DND-41 (cell line): Measurements from ENCODE around the gene HBA2.

Source experiments
- ATAC-seq: fragments of 200-7000 bp; cut with Tn5 transposase; 3 replicates; pipeline ENCODE4 v1.9.1; 2021; ENCODE audit warnings: low read depth; ENCODE audit not compliant: insufficient read depth
- DNase-seq: peaks from one replicate; pipeline ENCODE4 v3.0.0-alpha.2; 2020
- H2AFZ ChIP-seq: 2 replicates; pipeline ENCODE4 v1.6.0; 2012; ENCODE audit warnings: low read depth, low read length
- H3K27ac ChIP-seq: 2 replicates; pipeline ENCODE4 v1.5.1; 2012; ENCODE audit warnings: low read length, inconsistent platforms
- H3K27me3 ChIP-seq: fragments of 200-600 bp; sonication (generic); 2 replicates; pipeline ENCODE4 v1.6.0; 2012; ENCODE audit warnings: low read length, mild to moderate bottlenecking, inconsistent platforms; ENCODE audit not compliant: insufficient read depth, poor library complexity
- H3K36me3 ChIP-seq: 2 replicates; pipeline ENCODE4 v1.5.1; 2012; ENCODE audit warnings: low read length, inconsistent platforms; ENCODE audit not compliant: insufficient read depth
- H3K4me1 ChIP-seq: 2 replicates; pipeline ENCODE4 v1.5.1; 2012; ENCODE audit warnings: mild to moderate bottlenecking, low read length; ENCODE audit not compliant: insufficient read depth
- H3K4me2 ChIP-seq: 2 replicates; pipeline ENCODE4 v1.6.0; 2012; ENCODE audit warnings: mild to moderate bottlenecking, moderate library complexity, low read length, inconsistent platforms; ENCODE audit not compliant: insufficient read depth
- H3K4me3 ChIP-seq, 2 experiments: fragments of 200-600 bp in 1 of 2; shearing (Covaris generic) in 1 of 2; 2 replicates each; pipeline ENCODE4 v1.5.1; 2012 to 2016; ENCODE audit warnings: inconsistent platforms in 2 of 2, low read length in 2 of 2, mild to moderate bottlenecking in 2 of 2, low read depth in 1 of 2, moderate library complexity in 1 of 2
- H3K79me2 ChIP-seq: 2 replicates; pipeline ENCODE4 v1.6.0; 2012; ENCODE audit warnings: low read length, inconsistent platforms; ENCODE audit not compliant: insufficient read depth
- H3K9ac ChIP-seq: 2 replicates; pipeline ENCODE4 v1.6.0; 2012; ENCODE audit warnings: low read depth, mild to moderate bottlenecking, inconsistent platforms, low read length, moderate library complexity
- H3K9me3 ChIP-seq: 2 replicates; pipeline ENCODE4 v1.5.1; 2012; ENCODE audit warnings: low read length, moderate library complexity, mild to moderate bottlenecking, inconsistent platforms; ENCODE audit not compliant: insufficient read depth, severe bottlenecking
- H4K20me1 ChIP-seq: 2 replicates; pipeline ENCODE4 v1.6.0; 2012; ENCODE audit warnings: low read length; ENCODE audit not compliant: insufficient read depth
- EZH2 ChIP-seq: IDR thresholded peaks from 3 replicates; pipeline ENCODE4 v1.6.1; 2012; ENCODE audit warnings: borderline replicate concordance, low read depth, mild to moderate bottlenecking, moderate library complexity, low read length, inconsistent platforms; ENCODE audit not compliant: severe bottlenecking
- TF ChIP-seq, protein P1 (sequence below): IDR thresholded peaks from 2 replicates; pipeline ENCODE4 v1.5.1; 2012; ENCODE audit warnings: borderline replicate concordance, low read length, moderate library complexity, mild to moderate bottlenecking; ENCODE audit not compliant: poor library complexity, severe bottlenecking; ENCODE audit errors: extremely low read depth

The HBA2 gene

GRCh38 chr16:183005-183404 lies 10.3 kb downstream of the HBA2 start:
- H3K36me3 ChIP-seq, result peaks cover 24% of the 10 kb centered on the region
- no peaks in the 10 kb centered on the region for H3K79me2 ChIP-seq
- TF ChIP-seq, protein P1, sequence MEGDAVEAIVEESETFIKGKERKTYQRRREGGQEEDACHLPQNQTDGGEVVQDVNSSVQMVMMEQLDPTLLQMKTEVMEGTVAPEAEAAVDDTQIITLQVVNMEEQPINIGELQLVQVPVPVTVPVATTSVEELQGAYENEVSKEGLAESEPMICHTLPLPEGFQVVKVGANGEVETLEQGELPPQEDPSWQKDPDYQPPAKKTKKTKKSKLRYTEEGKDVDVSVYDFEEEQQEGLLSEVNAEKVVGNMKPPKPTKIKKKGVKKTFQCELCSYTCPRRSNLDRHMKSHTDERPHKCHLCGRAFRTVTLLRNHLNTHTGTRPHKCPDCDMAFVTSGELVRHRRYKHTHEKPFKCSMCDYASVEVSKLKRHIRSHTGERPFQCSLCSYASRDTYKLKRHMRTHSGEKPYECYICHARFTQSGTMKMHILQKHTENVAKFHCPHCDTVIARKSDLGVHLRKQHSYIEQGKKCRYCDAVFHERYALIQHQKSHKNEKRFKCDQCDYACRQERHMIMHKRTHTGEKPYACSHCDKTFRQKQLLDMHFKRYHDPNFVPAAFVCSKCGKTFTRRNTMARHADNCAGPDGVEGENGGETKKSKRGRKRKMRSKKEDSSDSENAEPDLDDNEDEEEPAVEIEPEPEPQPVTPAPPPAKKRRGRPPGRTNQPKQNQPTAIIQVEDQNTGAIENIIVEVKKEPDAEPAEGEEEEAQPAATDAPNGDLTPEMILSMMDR, result no peak
- no peak for TF ChIP-seq EZH2
- peaks cover 11% of the 10 kb centered on the region for H3K4me1 ChIP-seq
- H3K4me3 ChIP-seq, result no peak overlapping the region
- H3K27ac ChIP-seq, result no peak overlapping the region
- no peak overlapping the region for H2AFZ ChIP-seq
- no peak for ATAC-seq
- no peaks in the 10 kb centered on the region for H3K9me3 ChIP-seq
- H3K4me2 ChIP-seq, result no peak overlapping the region
- H3K27me3 ChIP-seq, result no peaks in the 10 kb centered on the region
- H4K20me1 ChIP-seq, result peaks cover 13% of the 10 kb centered on the region; the same call in 1 of the 2 replicates
- no peak for DNase-seq
- H3K9ac ChIP-seq, result no peak overlapping the region

DNA sequence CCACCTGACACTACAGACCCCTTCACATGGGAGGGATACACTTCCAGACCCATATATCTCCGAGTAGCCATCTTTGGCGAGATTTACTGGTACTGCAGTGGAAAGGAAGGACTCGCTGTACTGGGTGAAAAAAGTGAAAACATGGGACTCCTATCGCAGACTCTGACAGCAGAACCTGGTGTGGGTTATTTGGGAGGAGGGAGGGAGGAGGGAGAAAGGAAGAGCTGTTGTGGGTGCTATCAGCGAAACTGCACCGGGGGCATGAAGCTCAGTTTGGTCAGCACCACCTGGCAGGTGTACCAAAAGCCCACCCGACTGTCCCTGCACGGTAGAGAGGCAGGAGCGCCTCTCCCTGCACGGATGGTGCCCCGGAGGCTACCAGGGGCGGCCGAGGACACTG lies 12.5 kb downstream of the HBA2 start:
- TF ChIP-seq, protein P1, result no peak
- TF ChIP-seq EZH2, result no peak
- H3K4me1 ChIP-seq, result peaks cover 11% of the 10 kb centered on the region

GRCh38 chr16:185691-186090 lies 13.0 kb downstream of the HBA2 start:
- Histone ChIP-seq H3K9me3 (no peaks in the 10 kb centered on the region), H3K36me3 (peaks cover 50% of the 10 kb centered on the region), H3K27ac (no peak overlapping the region), H3K79me2 (no peaks in the 10 kb centered on the region), H2AFZ (no peak overlapping the region), H3K9ac (no peak overlapping the region), H3K4me2 (no peak overlapping the region), H3K27me3 (no peaks in the 10 kb centered on the region), H3K4me3 (no peak overlapping the region), H3K4me1 (peaks cover 11% of the 10 kb centered on the region), H4K20me1 (peaks cover 30% of the 10 kb centered on the region)
- DNase-seq, result no peak
- TF ChIP-seq EZH2, result no peak
- TF ChIP-seq, protein P1, result no peak
- ATAC-seq, result no peak

More for the DNA sequence above, 12.5 kb downstream of the HBA2 start:
- Histone ChIP-seq H3K27me3 (no peaks in the 10 kb centered on the region), H3K4me2 (no peak overlapping the region), H3K9ac (no peak overlapping the region), H3K27ac (no peak overlapping the region), H3K36me3 (peaks cover 46% of the 10 kb centered on the region), H4K20me1 (peaks cover 27% of the 10 kb centered on the region), H3K9me3 (no peaks in the 10 kb centered on the region), H3K79me2 (no peaks in the 10 kb centered on the region), H3K4me3 (no peak overlapping the region), H2AFZ (no peak overlapping the region)
- ATAC-seq, result no peak
- DNase-seq, result no peak

- Histone ChIP-seq H3K9me3 (no peaks in the 10 kb centered on the region), H4K20me1 (peaks cover 42% of the 10 kb centered on the region), H3K27ac (no peak overlapping the region), H3K9ac (no peak overlapping the region), H3K4me2 (no peak overlapping the region), H3K36me3 (peaks cover 67% of the 10 kb centered on the region), H3K27me3 (no peaks in the 10 kb centered on the region), H3K4me1 (no peaks in the 10 kb centered on the region), H3K79me2 (no peaks in the 10 kb centered on the region), H2AFZ (no peak overlapping the region), H3K4me3 (no peak overlapping the region)
- no peak for TF ChIP-seq EZH2
- TF ChIP-seq, protein P1, result no peak
- ATAC-seq (no peak), DNase-seq (no peak)
Measured at GRCh38 chr16:187330-187729, 14.7 kb downstream of the HBA2 start.
